TTC549 (cell line): Measurements from ENCODE around the gene SH2D3A.
"Not testable (repeated sequence)": the region's sequence is repeated elsewhere in the genome, so short reads cannot be mapped to it uniquely, and the experiment has no call there.

Source experiments
- FAIRE-seq: peaks from 2 replicates; lab custom pipeline; 2012; peaks lifted over from hg19 to GRCh38; lab: Jason Lieb, UNC

SH2D3A gene

GRCh38 chr19:6788896-6789295, 21.7 kb upstream of the SH2D3A start:
- no peak for FAIRE-seq

GRCh38 chr19:6787393-6787792, 20.2 kb upstream of the SH2D3A start:
- no peak for FAIRE-seq

GRCh38 chr19:6779206-6779605, 12.0 kb upstream of the SH2D3A start:
- FAIRE-seq = no peak

GRCh38 chr19:6778386-6778785, 11.2 kb upstream of the SH2D3A start:
- no peak for FAIRE-seq

- no peak for FAIRE-seq
Measured at GRCh38 chr19:6777434-6777833, 10.2 kb upstream of the SH2D3A start.

GRCh38 chr19:6776999-6777398, 9.8 kb upstream of the SH2D3A start:
- FAIRE-seq = no peak

GRCh38 chr19:6776045-6776444, 8.8 kb upstream of the SH2D3A start:
- not testable (repeated sequence) for FAIRE-seq

- FAIRE-seq = no peak
Measured at GRCh38 chr19:6774821-6775707, 7.8 kb upstream of the SH2D3A start.

- no peak for FAIRE-seq
Measured at GRCh38 chr19:6773323-6773931, 6.2 kb upstream of the SH2D3A start.

- FAIRE-seq = no peak
Measured at GRCh38 chr19:6772866-6773322, 5.7 kb upstream of the SH2D3A start.

GRCh38 chr19:6772028-6772865, 5.0 kb upstream of the SH2D3A start, which contains the start of gene VAV1:
Gene VAV1 (plus strand): TSS chr19:6772708. CDS start chr19:6772808, 100 bp downstream.
- FAIRE-seq = no peak

- not testable (repeated sequence) for FAIRE-seq
Measured at GRCh38 chr19:6771648-6772027, 4.4 kb upstream of the SH2D3A start.

GRCh38 chr19:6769006-6769619, 1.9 kb upstream of the SH2D3A start:
- FAIRE-seq = no peak

GRCh38 chr19:6768236-6768785, 1.1 kb upstream of the SH2D3A start:
- no peak for FAIRE-seq

GRCh38 chr19:6767081-6767356, 216 bp downstream of the SH2D3A start:
- no peak for FAIRE-seq

- no peak for FAIRE-seq
Measured at GRCh38 chr19:6766357-6767080, 716 bp downstream of the SH2D3A start.

GRCh38 chr19:6765738-6766356, 1.4 kb downstream of the SH2D3A start:
- no peak for FAIRE-seq

- not testable (repeated sequence) for FAIRE-seq
Measured at GRCh38 chr19:6762253-6762797, 4.9 kb downstream of the SH2D3A start.

- no peak for FAIRE-seq
Measured at GRCh38 chr19:6761053-6761676, 6.1 kb downstream of the SH2D3A start.

- FAIRE-seq = no peak
Measured at GRCh38 chr19:6760606-6761005, 6.6 kb downstream of the SH2D3A start.
